ENCODE measurements around the gene IHH. TPM values are rescaled to one million over a fixed set of nuclear protein-coding genes. Genes with fewer than 3 reads are reported as not detected.

The IHH gene
- total and polyA plus RNA-seq, 3 donors from 2014 or later = 0.19 to 1.1 (median 0.39) TPM

- Histone ChIP-seq H3K27me3 (no peaks in the 10 kb centered on the region), H3K4me1 (no peaks in the 10 kb centered on the region), H3K9me3 (no peaks in the 10 kb centered on the region), H3K27ac (no peak overlapping the region), H3K36me3 (ENCODE audit: low read depth, missing control alignments) (no peaks in the 10 kb centered on the region), H3K4me3 (no peak overlapping the region)
- intact Hi-C loops (cut with DNase I; ENCODE audit: low total_unique reads) = no loop called here
- 83 to 85% methylated on average over 9 of the region's 9 CpGs for WGBS, 2 donors
- no peak for DNase-seq
- no peak for TF ChIP-seq CTCF (IDR thresholded peaks at IDR 0.05)
- no peak for TF ChIP-seq POLR2A (IDR thresholded peaks at IDR 0.05)
Measured at GRCh38 chr2:219072741-219073250, 12.1 kb upstream of the IHH start.

GRCh38 chr2:219071131-219071816 lies 10.6 kb upstream of the IHH start:
- WGBS, 2 donors = 89 to 90% methylated on average over 6 of the region's 6 CpGs
- Histone ChIP-seq H3K4me1 (no peaks in the 10 kb centered on the region), H3K27ac (no peak overlapping the region), H3K4me3 (no peak overlapping the region), H3K36me3 (ENCODE audit: low read depth, missing control alignments) (no peaks in the 10 kb centered on the region), H3K27me3 (no peaks in the 10 kb centered on the region), H3K9me3 (no peaks in the 10 kb centered on the region)
- DNase-seq = no peak
- intact Hi-C loops (cut with DNase I; ENCODE audit: low total_unique reads) = no loop called here
- TF ChIP-seq CTCF (IDR thresholded peaks at IDR 0.05) = no peak
- no peak for TF ChIP-seq POLR2A (IDR thresholded peaks at IDR 0.05)

- WGBS, 2 donors = 77 to 86% methylated on average over 1 of the region's 1 CpG
- intact Hi-C loops (cut with DNase I; ENCODE audit: low total_unique reads) = loop anchor here (10.0 kb wide), 1 partner anchor 49 kb away; no protein-coding TSS in a partner anchor
- H3K4me3 ChIP-seq = no peak overlapping the region
- H3K9me3 ChIP-seq = no peaks in the 10 kb centered on the region
- TF ChIP-seq CTCF (IDR thresholded peaks at IDR 0.05) (no peak), POLR2A (IDR thresholded peaks at IDR 0.05) (no peak)
- H3K4me1 ChIP-seq = no peaks in the 10 kb centered on the region
- no peaks in the 10 kb centered on the region for H3K27me3 ChIP-seq
- H3K27ac ChIP-seq = no peak overlapping the region
- no peak for DNase-seq
- H3K36me3 ChIP-seq (ENCODE audit: low read depth, missing control alignments) = no peaks in the 10 kb centered on the region
Measured at GRCh38 chr2:219065484-219065883, 4.8 kb upstream of the IHH start.

GRCh38 chr2:219062081-219062480 lies 1.4 kb upstream of the IHH start:
- WGBS, 2 donors = 67 to 73% methylated on average over 6 of the region's 6 CpGs

More at GRCh38 chr2:219062081-219062480, 1.4 kb upstream of the IHH start:
- H3K36me3 ChIP-seq (ENCODE audit: low read depth, missing control alignments) = no peaks in the 10 kb centered on the region
- no peaks in the 10 kb centered on the region for H3K9me3 ChIP-seq
- H3K27me3 ChIP-seq = no peaks in the 10 kb centered on the region
- no peak overlapping the region for H3K4me3 ChIP-seq
- intact Hi-C loops (cut with DNase I; ENCODE audit: low total_unique reads) = loop anchor here (10.0 kb wide), 1 partner anchor 53 kb away; no protein-coding TSS in a partner anchor
- TF ChIP-seq POLR2A (IDR thresholded peaks at IDR 0.05) (no peak), CTCF (IDR thresholded peaks at IDR 0.05) (no peak)
- peaks cover 20% of the 10 kb centered on the region for H3K4me1 ChIP-seq
- H3K27ac ChIP-seq = no peak overlapping the region
- no peak for DNase-seq
